HFFc6 (cell line): ENCODE results near the gene TTLL5. TPM values are rescaled to one million over a fixed set of nuclear protein-coding genes. Genes with fewer than 3 reads are reported as not detected.
A peak's percentile ranks its signal among the peaks of the same experiment; 100 is the strongest.

Experiments
- DNase-seq: peaks from one replicate; pipeline ENCODE4 v3.0.0-alpha.2; 2018
- H3K27ac Mint-ChIP-seq: 2 replicates; pipeline ENCODE4 v1.8.0; 2020; ENCODE audit warnings: mild to moderate bottlenecking, mixed read lengths
- H3K27me3 Mint-ChIP-seq: 2 replicates; pipeline ENCODE4 v1.8.0; 2021; ENCODE audit warnings: mild to moderate bottlenecking, moderate library complexity, mixed read lengths; ENCODE audit not compliant: insufficient read depth
- H3K36me3 Mint-ChIP-seq: 2 replicates; pipeline ENCODE4 v1.8.0; 2021; ENCODE audit warnings: low read depth, mixed read lengths
- H3K4me1 Mint-ChIP-seq: 2 replicates; pipeline ENCODE4 v1.8.0; 2020; ENCODE audit warnings: low read depth, mixed read lengths
- H3K4me3 Mint-ChIP-seq: 2 replicates; pipeline ENCODE4 v1.8.0; 2020; ENCODE audit warnings: mild to moderate bottlenecking, moderate library complexity, mixed read lengths
- H3K9me3 Mint-ChIP-seq: 2 replicates; pipeline ENCODE4 v1.8.0; 2020; ENCODE audit warnings: mild to moderate bottlenecking, mixed read lengths
- total RNA-seq, 6 experiments: library from RNA; stranded (reverse); fragmentation: NEBNext Ultra II Directional; extraction: Animal tissue kit (Norgen Biotek cat#: 25700); gene quantifications; 2 replicates in 1 of 6; 3 replicates in 5 of 6; pipeline ENCODE4 v1.2.3, GENCODE V29; 2021
- TF ChIP-seq, protein P1 (sequence below): fragments of 200-600 bp; sonication (generic); IDR thresholded peaks from 2 replicates; pipeline ENCODE4 v1.5.0; 2021; ENCODE audit warnings: antibody characterized with exemption, mild to moderate bottlenecking

TTLL5 gene
- total RNA-seq, 6 experiments from 2014 or later: 22.0 to 28.9 (median 25.0) TPM

DNA sequence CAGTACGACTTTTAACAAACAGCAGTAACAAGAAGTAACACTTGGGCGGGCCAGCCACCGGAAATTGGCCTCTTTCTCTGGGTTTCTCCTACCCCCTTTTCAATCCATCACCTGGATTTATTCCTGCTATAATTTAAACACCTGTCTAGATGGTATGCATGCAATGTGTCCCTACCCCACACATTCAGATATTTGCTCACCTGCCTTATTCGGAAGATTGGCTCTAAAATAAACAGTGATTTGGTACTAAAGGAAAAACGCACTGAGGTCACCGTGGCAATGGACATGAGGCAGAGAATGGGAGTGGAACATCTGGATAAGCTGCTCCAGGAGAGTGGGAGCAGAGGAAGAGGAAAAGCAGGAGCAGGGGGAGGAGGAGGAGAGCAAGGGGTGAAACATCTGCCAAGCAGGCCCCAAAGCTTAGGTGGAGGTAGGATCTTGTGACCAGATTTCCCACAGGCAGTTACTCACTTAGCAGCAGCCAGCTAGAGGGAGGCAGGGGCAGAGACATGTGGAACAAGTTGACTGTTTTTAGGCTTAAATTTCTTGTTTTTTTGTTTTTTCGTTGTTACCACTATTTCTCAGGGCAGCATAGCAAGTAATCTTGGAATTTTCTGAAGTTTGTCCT is 150.9 kb downstream of the TTLL5 start:
- Mint-ChIP-seq H3K27ac (peak overlapping the region; percentile 53; the same call in 1 of the 2 replicates), H3K27me3 (no peaks in the 10 kb centered on the region), H3K36me3 (no peaks in the 10 kb centered on the region), H3K4me1 (peaks cover 8% of the 10 kb centered on the region; the same call in 1 of the 2 replicates), H3K9me3 (no peaks in the 10 kb centered on the region), H3K4me3 (no peak overlapping the region)
- TF ChIP-seq, protein P1, sequence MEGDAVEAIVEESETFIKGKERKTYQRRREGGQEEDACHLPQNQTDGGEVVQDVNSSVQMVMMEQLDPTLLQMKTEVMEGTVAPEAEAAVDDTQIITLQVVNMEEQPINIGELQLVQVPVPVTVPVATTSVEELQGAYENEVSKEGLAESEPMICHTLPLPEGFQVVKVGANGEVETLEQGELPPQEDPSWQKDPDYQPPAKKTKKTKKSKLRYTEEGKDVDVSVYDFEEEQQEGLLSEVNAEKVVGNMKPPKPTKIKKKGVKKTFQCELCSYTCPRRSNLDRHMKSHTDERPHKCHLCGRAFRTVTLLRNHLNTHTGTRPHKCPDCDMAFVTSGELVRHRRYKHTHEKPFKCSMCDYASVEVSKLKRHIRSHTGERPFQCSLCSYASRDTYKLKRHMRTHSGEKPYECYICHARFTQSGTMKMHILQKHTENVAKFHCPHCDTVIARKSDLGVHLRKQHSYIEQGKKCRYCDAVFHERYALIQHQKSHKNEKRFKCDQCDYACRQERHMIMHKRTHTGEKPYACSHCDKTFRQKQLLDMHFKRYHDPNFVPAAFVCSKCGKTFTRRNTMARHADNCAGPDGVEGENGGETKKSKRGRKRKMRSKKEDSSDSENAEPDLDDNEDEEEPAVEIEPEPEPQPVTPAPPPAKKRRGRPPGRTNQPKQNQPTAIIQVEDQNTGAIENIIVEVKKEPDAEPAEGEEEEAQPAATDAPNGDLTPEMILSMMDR: no peak
- no peak for DNase-seq

DNA sequence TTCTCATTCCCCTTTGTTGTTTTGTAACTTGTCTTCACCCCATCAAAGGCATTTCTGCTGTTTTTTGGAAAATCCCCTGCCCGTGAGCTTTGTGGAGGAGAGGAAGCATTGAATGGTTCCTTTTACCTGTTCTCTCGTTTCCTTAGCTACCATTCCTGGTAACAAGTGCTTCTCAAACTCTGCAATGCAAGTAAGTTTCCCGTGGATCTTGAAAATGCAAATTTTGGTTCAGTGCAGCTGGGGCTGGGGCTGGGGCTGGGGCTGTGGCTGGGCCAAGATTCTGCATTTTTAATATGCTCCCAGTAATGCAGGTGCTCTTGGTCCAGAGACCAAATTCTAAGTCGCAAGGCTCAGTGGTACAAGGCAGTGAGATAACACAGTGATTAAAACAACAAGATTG is 151.6 kb downstream of the TTLL5 start:
- Mint-ChIP-seq H3K27me3 (no peaks in the 10 kb centered on the region), H3K9me3 (no peaks in the 10 kb centered on the region), H3K4me1 (peaks cover 8% of the 10 kb centered on the region; the same call in 1 of the 2 replicates), H3K36me3 (no peaks in the 10 kb centered on the region), H3K27ac (no peak overlapping the region), H3K4me3 (no peak overlapping the region)
- TF ChIP-seq, protein P1: no peak
- no peak for DNase-seq

DNA sequence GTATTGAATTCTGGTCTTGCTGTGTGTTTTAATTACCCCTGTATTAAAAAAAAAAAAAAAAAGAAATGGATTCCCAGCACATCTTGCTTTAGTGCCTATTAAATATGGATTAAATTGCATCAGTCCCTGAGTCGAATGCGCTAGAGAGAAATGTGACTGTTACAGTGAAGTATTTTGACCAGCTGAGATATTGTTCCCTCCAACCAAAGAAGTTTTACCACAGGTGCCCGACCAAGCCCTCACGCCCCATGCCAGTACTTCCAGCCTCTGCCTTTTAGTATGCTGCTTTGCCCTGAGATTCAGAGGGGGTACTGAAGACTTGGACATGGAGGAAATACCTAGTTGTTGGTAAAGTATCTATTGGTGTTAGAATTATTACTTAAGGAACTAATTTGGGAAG is 159.7 kb downstream of the TTLL5 start:
- Mint-ChIP-seq H3K27ac (peak overlapping the region; percentile 48; the same call in 1 of the 2 replicates), H3K4me3 (no peak overlapping the region), H3K4me1 (peaks cover 47% of the 10 kb centered on the region), H3K36me3 (peaks cover 17% of the 10 kb centered on the region), H3K27me3 (peaks cover 3% of the 10 kb centered on the region), H3K9me3 (no peaks in the 10 kb centered on the region)
- TF ChIP-seq, protein P1: no peak
- DNase-seq: no peak

DNA sequence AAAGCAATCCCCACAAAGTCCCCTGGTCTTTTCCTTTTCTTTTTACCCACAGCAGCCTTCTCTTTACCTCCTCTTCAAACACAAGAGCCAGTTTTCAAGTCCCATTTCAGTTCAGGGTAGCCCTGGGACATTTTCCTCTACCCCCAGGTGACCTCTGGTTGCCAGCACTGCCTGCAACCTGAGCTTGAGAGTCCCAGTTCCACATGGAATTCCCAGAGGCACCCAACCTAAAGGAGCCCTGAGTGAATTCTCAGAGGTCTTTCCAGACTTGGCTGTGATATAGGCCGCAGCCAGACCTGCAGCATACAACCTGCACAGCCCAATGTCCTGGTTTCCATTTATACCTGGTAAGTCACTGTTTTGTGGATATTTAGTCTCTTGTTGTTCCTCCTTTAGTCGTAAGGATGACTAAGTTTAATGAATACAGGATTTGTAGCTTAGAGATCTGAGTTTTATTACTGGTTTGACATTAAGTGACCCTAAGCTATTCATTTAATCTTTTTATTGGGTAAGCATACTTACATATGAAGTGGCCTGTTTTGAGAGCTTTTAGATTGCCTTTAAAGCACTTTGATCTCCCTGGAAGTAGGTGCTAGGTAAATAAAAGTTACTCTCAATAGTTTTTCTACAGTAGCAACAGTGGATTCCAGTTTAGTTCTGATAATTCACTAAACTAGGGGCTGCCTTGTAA is 160.9 kb downstream of the TTLL5 start:
- DNase-seq: peak; percentile 49
- Mint-ChIP-seq H3K9me3 (no peaks in the 10 kb centered on the region), H3K4me1 (peaks cover 59% of the 10 kb centered on the region), H3K27me3 (peaks cover 3% of the 10 kb centered on the region), H3K27ac (peak overlapping the region; percentile 83), H3K4me3 (peak overlapping the region; percentile 61), H3K36me3 (peaks cover 17% of the 10 kb centered on the region)
- TF ChIP-seq, protein P1: no peak

DNA sequence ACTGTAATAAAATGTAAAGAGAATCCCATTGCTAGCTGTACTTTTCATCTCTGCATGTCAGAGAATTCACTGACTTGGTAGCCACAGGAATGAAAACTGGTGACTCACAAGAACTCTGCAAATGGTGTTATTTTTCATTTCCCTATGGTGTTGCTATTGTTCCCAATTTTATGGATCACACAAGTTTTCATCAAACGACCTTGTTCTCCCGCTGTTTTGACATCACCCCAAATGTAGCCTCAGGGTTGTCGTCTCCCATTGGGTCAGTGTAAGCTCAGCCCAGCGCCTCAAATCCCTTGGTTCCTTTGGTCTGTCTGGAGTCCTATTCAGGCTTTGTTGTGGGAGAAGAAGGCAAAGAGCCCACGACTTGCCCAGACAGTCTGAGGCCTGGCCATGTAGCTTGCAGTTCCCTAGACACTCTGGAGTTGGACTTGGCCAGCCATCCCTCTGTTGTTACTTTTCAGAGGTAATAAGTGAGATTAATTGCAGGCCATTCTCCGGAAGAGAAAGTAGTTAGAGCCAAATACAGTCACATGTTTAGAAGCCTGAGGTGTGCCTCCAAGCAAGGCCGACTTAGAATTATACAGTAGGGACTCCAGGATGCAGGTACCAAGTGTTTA is 161.6 kb downstream of the TTLL5 start:
- Mint-ChIP-seq H3K4me1 (peaks cover 60% of the 10 kb centered on the region), H3K27me3 (peaks cover 3% of the 10 kb centered on the region), H3K4me3 (peak overlapping the region; percentile 61; the same call in 1 of the 2 replicates), H3K27ac (peak overlapping the region; percentile 83), H3K36me3 (peaks cover 17% of the 10 kb centered on the region), H3K9me3 (no peaks in the 10 kb centered on the region)
- TF ChIP-seq, protein P1: no peak
- peak; percentile 79 for DNase-seq
